ENCODE results near the gene C1orf159.

The C1orf159 gene

DNA sequence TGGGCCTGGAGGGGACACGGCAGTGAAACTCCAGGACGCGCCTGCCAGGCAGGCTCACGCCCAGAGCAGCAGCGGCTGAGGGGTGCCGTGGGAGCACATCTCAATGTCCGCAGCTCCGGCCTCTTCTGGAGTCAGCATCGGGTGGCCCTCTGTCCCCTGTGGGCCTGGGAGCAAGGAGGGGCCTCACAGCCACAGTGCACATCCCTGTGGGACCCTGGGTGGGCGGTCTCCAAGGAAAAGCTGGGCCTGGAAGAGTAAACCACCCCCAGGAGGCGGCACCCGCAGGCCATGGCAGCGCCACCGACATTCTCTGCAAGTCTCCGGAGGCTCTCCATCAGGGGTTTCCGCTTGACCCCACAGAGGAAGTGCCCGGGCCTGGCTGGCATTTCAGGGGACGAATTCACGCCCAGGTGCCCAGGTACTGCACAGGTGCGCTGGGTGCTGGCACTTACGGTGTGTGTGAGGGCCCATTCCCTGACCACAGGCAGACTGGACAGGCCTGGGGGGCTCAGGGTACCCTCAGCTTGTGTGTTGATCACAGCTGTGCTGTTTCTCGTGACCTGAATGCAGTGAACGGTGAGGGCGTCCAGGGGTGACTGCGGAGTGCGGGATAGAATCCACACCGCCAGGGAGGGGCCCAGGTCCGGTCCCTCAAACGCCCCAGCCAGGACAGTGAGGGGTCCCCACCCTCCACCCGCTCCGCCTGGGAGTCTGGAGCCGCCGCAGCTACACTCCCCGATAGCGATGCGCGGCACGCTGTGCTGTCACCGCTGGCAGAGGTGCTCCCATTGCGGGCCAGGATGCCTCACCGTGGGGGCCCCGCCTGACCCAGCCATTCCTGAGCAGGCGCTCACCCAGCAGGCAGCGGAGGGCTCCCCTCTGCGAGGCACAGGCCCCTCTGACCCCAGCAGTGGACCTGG, 25.2 kb downstream of the C1orf159 start:
- DNase-seq: no peak

DNA sequence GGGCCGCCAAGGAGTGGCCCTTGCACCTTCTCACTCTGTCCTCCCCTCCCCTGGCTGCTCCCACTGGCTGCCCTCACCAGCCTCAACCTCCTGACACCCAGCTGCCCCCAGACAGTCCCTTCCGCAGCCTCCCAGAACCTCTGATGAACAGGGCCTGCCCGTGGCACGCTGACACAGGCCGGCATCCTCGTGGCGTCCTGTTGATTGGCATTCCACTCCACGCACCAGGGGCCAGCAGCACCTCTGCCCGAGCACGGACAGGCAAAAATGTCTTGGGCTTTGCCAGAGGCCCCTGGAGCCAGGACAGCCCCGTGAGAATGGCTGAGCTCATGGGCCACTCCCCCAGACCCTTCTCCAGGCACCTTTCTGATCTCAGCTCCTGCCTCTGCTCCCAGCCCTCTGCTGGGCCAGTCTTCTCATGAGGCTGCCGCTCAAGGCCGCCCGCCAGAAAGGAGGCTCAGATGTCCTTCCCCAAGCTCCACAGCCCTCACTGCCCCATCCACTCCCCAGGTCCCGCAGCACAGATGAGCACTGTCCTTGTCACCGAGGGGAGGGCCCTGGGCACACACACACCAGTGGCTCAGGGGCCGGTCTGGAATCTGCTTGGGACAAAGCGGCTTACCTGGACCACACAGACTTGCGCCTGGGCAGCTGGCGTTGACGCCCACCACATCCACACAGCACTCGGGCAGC, 26.0 kb downstream of the C1orf159 start:
- no peak for DNase-seq

DNA sequence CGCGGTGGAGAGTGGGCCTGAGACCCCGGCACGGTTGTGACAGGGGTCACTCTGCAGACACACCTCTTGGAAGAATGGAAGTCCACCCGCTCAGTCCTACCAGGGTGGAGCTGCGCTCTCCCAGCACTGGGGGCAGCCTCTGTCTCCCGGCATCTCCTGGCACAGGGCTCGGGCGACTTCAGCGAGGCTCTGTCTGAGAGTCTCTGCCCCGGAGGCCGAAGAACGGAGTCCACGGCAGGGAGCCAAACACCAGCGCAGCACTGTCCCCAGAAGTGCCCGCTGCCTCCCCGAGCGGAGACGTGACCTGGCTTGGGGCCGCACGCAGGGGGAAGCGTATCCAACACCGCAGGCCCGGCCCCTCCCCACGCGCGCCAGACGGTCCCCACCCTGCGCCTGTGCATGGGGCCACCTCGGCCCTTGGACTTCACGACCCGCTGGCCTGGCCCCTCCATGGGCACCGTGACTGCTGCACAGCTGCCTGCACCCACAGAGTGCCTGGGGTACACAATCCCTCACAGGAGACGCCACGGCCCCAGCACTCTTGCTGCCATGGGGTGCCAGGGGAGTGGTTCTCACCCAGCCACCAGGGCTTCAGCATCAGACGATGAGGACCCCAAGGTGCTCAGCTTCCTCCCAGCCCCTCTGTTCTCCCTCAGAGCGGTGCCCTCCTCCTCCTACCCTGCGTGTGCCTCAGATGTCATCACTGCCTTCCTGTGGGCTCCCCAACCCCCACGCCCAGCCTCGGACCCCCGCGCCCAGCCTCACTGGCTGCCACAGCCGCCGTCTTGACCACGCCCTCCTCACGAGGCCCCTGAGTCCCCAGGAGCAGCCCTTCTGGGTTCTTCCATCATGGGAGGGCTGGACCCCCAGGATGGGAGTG, 26.8 kb downstream of the C1orf159 start:
- no peak for DNase-seq

DNA sequence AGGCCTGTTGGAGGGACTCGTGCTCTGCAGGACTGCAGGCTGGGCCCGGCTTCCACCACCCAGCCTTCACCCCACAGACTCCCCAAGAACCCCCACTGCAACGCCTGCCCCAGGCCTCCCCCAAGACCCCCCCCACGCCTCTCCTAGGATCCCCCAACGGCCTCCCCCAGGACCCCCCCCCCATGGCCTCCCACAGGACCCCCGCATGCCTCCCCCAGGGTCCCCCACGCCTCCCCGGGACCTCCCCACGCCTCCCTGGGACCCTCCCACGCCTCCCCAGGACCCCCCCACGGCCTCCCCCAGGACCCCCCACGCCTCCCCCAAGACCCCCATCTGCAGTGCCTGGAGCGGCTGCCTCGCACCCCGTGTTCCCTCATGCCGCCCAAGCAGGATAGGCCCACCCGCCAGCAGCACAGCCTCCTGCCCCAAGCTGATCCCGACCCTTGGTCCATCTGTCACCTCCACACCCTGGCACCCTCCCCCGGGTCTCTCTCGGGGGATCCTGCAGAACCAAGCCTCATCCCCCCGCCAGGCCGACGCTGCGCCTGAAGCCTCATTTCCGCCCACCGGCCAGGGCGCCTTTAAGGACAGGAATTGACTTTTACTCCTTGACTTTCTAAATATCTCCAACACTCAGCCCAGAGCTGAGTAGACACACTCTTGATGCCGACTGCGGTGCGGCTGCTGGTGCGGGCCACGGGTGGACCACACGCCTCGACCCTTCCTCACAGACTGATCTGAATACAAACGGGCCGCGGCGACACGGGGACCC, 27.7 kb downstream of the C1orf159 start:
- DNase-seq: no peak

DNA sequence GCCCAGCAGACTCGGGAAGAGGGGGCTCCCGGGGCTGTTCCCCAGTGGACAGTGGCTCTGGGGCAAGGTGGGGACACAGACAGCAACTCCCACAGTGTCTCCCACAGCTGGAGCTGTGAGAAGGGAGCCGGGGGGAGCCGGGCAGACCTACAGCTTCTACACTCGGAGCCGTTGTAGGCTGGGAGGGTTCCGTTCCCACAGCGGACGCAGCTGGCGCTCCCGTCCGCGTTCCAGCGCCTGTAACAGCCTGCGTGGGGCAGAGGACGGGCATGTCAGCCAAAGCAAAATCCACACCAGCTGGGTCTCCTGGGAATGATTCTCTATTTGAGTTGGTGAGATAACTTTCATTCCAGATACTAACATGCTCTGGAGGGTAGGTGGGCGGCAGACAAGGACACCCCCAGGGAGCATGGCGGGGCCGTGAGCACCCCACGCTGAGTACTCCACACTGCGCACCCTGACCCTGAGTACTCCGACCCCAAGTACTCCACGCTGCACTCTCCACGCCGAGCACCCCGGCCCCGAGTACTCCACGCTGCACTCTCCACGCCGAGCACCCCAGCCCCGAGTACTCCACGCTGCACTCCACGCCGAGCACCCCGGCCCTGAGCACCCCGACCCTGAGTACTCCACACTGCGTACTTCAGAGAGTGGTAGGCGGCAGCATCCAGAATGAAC, 28.4 kb downstream of the C1orf159 start:
- no peak for DNase-seq

DNA sequence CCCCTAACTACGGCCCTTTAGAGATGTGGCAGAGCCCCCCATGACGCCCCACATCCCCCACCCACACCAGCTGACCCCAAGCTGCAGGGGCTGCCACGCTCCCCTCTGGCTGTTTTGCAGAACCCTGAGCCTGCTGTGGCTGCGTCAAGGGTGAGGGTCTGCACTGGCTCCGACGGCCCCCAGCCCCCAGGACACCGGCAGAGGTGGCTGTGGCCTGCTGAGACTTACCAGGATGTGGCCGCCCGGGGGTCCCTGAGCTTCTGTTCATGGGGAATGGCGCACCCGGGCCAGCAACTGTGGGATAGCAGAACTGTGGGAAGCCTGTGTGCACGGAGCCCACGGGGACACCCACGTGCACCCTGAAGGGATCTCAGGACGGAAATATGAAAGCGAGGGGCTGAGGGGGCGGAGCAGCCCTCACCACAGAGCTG, 29.0 kb downstream of the C1orf159 start:
- no peak for DNase-seq

DNA sequence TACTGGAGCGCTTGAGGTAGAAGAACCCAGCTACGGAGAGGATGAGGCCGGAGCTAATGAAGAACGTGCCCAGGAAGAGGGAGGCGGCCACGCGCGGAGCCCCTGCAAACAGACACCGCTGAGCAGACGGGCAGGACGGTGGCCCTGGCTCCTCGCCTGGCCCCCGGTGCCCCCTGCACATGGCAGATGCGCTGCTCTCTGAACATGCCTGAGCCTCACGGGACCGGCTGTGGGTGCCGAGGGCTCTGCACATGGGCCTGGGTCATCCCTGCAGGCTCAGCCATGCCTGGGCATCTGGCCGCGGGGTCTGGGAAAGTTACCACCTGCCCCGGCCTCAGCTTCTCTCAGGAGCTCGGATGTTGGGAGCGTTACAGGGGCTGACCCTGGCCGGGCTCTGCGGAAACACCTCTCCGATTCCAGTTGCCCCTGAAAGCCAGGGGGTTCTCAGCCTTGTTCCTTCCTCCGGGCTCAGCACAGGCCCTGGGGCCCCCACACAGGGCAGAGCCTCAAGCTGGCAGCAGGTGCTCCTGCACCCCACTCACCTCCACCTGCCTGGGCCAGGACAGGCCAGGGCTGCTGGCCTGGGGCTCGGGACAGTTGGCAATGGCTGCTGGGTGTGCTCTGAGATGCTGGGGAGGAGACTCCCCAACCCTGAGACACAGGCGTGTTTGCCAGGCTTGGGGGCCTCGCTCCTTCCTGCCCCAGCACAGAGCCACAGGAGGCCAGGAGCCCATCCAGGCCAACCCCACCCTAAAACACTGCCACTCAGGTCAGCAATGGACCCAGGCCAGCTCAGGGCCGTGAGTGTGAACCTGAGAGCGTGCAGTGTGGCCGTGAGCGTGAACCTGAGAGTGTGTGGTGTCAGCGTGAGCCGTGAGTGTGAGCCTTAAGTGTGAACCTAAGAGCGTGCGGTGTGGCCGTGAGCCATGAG, 29.7 kb downstream of the C1orf159 start:
- DNase-seq: no peak

DNA sequence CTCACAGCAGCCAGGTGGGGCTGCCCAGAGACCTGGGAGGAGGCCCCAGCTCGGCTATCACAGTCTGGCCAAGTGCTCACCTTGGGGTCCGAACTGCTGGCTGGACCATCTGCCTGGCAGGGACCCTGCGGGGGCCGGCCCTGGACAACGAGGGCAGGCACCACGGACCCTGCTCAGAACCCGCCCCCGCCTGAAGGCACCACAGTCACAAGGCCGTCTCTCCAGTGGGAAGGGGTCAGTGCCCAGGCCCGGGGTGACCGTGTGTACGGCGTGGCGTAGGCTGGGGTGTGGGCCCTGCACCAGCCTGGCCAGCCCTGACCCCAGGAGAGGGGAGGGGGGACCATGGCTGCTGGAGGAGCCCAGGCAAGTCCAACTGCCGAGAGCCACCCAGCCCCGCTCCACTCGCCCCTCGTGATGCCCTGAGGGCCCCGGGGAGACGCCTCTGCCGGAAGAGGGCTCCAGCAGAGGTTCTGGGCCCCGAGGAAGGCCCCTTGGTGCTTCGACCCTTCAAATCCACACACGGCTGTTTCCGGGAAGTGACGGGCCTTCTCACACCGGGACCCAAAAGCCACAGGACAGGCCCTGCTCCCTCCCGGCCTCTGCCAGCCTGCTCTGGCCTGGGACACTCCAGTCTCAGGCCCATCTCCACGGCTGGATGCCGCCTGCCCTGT, 30.6 kb downstream of the C1orf159 start:
- no peak for DNase-seq

DNA sequence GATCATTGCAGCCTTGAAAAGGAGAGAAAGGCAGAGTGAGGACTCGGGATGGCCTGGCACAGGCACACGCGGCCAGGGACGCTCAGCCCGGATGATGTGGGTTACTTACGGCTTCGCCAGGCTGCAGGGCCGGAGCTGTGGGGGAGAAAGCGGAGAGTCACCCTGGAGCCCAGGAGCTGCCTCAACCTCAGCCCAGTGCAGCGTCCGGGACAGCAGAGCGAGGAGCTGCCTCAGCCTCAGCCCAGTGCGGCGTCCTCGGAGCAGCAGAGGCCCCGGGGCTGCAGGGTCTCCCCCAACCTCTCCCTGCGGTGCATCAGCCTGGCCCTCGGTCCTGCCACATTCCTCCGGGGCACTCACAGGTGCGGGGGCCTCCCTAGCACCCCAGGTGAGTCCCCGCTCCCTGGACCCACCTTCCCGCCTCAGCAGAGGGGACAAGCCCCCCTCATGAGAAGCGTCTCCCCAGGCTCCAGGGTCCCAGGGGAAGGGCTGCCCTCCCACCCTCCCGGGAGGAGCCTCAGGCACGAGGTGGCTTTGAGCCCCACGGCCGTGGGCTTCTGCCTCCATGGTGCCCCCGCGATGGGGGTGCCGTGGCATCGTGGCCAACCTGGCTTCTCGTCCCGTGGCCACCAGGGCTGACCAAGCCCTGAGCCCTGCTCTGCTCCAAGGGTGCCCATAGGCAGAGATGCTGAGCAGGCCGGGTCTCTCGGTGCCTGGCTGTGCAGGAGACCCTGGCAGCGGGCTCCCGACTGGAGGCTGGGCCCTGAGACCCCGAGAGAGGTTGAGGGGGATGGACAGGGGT, 31.3 kb downstream of the C1orf159 start:
- DNase-seq: no peak

DNA sequence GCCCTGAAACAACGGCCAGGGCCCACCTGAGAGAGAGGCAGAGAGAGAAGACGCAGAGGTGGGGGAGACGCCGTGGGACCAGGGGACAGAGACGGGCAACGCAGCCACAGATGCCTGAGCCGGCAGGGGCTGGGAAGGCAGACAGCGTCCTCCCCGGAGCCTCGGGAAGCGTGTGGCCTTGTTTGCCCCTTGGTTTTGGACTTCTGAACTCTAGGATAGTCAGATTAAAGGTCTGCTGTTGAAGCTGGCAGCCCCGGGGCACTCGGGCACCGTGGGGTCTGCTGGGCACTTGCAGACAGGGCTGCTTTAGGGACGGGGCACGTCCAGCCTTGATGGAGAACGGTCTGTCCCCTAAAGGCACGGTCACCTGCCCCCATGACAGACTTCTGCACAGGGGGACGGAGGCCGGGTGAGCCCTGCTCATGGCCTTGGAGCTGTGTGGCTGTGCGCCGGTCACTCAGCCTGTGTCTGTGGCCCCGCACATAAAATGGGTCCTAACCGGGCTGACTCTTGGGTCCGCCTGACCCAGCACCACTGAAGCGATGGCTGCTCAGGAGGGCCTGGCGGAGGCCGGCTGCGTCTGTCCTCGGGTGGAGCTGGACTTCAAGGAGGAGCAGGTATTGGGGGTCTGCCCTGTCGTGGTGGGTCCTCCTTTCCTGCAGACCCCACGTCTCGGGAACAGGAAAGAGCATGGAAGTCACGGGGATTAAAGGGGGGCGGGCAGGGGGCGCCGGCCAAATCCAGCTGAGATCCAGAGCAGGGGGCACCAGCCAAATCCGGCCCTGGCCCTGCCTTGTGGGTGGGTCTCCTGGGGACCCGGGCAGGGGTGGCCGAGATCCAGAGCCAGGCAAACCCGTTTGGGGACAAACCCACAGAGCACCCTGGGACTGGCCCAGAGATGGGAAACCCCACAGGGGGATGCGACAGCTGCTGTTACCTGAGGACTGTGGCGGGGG, 32.2 kb downstream of the C1orf159 start:
- no peak for DNase-seq

DNA sequence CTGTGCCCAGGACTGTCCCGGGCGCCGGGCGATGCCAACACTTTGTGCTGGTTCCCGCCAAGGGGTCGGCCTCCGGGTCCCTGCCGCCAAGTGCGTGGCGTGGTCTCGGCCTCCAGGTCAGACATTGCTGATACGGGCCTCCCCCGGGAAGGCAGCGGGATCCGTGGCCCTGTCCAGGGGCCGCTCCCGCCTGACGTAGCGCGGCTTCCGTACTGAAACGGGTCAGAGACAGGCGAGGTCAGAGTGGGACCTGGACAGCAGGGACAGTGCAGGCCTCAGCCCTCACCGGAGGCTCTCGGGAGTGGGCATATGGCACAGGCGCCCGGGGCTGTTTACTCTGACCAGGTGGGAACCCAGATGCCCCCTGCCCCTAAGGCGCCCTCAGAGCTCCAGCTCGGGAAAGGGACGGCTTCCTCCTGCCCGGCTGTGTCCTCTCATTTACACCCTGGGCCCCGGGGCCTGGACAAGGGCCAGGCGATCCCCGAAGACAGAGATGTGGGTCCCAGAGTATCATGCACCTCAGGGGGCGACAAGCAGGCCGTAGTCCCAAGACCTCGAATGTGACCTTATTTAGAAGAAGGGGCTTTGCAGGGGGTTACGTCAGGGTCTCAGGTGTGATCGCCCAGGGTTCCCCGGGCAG, 33.0 kb downstream of the C1orf159 start:
- DNase-seq: no peak

DNA sequence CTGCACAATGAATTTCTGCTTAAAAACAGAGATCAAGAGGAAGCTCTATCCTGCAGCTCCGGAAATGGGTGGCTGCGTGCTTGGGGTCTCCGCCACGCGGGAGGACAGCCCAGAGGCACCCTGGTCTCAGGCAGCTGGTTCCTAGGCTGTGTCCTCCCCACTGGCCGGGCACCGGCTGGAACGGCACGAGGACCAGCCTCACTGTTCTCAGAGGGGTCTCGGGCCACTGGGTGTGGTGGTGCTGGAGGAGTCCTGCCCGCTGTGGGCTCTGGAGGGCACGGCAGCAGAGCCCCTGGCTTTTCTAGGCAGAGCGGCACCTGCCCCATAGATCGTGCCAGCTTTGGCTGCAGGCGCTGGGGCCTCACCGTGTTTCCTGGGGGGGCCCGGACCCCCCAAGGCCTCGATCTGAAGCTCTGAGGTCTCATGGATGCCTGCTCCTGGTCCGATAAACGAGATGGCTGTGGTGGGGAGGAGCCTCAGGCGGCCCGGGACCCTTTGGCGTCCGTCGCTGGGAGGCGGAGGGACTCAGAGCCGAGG, 33.6 kb downstream of the C1orf159 start:
- DNase-seq: no peak

DNA sequence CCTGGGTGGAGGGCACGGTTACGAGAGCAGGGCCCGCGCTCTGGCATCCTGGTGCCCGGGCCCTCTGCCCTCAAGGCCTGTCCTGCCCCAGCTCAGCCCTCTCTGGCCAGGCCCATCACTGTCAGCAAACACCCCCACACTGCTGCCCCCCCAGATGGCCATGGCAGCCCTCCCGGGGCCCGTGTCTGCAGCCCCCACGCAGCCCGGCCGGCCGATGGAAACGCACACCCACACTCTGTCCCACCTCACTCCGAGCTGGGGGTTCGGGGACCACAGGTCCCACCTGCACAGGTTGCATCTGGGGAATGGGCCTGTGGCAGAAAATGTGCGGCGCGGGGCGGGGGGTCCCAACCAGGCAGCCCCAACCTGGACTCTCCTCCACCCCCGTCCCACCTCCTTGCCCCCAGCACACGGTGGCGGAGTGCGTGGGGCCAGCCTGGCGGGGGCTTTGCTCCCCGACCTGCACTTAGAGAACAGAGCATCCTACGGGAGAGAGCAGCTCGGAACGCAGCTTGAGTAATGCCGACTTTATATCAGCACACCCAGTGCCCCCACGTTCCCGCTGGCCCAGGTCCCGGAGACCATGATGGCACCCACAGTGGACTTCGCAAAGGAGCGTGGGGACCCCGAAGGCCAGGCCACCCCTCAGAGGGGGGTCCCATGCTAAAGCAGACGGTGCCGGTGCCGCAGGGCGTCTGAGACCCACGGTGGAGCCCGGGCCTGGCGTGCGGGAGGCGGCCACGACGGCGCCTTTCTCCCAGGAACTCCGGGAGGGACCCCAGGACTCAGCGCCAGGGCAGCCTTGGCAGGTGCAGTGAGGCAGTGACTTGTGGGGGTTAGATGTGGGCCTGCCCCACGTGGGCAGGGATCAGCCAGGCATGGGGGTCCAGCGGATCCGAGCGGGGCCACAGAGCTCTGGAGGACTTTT, 34.3 kb downstream of the C1orf159 start:
- no peak for DNase-seq

DNA sequence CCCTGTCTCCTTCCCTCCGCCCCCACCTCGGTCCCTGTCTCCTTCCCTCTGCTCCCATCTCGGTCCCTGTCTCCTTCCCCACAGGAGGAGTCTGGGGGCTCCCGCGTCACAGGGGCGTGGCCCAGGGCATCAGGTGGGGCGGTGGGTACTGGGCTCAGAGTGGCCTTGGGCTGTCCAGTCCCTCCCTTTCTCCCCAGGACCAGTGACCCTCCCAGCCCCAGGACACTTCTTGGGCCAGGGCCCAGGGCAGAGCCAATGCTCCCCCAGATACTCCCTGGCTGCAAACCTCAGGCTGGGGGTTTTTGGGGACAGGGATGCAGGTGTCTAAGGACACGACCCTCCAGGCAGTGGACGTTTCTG, 35.0 kb downstream of the C1orf159 start:
- DNase-seq: no peak

DNA sequence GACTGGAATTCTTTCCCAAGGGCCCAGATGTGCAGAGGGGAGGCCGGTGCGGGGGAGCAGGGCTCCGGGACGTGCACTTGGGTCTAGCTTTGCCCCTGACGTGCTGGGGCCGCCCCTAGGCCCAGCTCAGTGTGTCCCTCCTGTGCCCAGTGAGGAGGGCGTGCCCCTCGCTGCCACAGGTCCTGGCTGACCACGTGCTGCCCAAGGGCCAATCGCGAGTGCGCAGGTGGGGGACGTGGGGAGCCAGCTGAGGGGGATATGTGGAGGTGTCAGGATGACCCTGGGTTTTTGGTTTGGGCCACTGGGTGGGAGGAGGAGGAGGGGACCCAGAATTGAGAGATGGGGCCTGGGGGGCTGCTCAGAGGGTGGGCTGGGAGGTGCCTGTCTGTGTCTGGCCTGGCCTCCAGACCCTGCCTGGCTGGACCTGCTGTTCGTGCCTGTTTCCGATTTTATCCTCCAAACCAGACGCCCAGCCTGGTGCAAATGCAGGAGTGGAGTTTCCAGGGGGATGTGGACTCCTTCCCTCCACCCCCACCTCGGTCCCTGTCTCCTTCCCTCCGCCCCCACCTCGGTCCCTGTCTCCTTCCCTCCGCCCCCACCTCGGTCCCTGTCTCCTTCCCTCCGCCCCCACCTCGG, 35.6 kb downstream of the C1orf159 start:
- peak; percentile 97 for DNase-seq

Data from NCI-H510A treated with DMSO at 0.1 percent for 48 hours (cell line).